MM.1S (cell line): ENCODE results near the gene PRR33.

Experiments
- EZH2 ChIP-seq: fragments of 300-600 bp; sonication (generic); optimal IDR thresholded peaks from 2 replicates; pipeline ENCODE3; 2017; ENCODE audit warnings: low read depth, mild to moderate bottlenecking, antibody characterized with exemption, low read length, mixed read lengths
- EZH2phosphoT487 ChIP-seq: fragments of 300-600 bp; sonication (generic); IDR thresholded peaks from 2 replicates; pipeline ENCODE4 v1.6.1; 2018; ENCODE audit warnings: antibody characterized with exemption, low read length
- TF ChIP-seq, protein P1 (sequence below): fragments of 300-600 bp; sonication (generic); IDR thresholded peaks from 2 replicates; pipeline ENCODE4 v1.5.1; 2016; ENCODE audit warnings: antibody characterized with exemption, low read length, mixed read lengths

DNA sequence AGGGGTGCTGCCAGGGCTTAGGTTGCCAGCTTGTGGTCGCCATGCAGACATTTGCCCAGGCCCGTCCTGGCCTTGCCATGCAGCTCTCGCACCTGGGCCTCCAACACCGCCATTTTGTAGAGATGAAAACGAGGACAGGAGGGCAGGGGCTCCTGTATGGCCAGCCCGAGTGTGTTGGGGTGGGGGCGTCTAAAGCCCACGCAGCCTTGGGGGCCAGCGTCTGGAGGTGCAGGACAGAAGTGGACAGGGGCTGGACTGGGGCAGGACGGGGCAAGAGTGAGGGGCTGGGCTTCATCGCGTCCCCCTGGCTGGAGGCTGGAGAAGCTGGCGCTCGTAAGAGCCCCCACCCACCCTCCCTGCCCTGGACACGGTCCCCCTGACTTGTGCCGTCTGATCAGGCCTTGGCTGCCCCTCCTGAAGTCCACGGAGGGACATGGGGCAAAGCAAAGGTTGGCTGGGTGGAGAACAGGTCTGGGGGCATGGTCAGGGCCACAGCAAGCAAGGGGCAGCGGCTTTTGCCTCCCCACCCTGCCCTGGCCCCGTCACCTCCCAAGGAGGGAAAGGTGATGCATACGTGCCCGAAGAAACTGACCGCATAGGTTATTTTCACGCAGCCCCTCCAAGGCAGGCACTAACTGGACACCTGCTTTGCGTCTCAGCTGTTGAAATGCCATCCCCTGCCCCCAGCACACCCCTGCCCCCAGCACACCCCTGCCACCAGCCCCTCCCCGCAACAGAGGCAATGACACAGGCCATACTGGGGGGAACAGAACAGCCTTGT lies 28.6 kb upstream of the PRR33 start:
- TF ChIP-seq, protein P1, sequence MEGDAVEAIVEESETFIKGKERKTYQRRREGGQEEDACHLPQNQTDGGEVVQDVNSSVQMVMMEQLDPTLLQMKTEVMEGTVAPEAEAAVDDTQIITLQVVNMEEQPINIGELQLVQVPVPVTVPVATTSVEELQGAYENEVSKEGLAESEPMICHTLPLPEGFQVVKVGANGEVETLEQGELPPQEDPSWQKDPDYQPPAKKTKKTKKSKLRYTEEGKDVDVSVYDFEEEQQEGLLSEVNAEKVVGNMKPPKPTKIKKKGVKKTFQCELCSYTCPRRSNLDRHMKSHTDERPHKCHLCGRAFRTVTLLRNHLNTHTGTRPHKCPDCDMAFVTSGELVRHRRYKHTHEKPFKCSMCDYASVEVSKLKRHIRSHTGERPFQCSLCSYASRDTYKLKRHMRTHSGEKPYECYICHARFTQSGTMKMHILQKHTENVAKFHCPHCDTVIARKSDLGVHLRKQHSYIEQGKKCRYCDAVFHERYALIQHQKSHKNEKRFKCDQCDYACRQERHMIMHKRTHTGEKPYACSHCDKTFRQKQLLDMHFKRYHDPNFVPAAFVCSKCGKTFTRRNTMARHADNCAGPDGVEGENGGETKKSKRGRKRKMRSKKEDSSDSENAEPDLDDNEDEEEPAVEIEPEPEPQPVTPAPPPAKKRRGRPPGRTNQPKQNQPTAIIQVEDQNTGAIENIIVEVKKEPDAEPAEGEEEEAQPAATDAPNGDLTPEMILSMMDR = no peak
- TF ChIP-seq EZH2 (no peak), EZH2phosphoT487 (no peak)
